NCI-H2196 (cell line): ENCODE data around the gene TUBGCP6.
A peak's percentile ranks its signal among the peaks of the same experiment; 100 is the strongest.

Source experiments
- DNase-seq: peaks from one replicate; lab custom pipeline; 2025; ENCODE audit not compliant: unreplicated experiment; lab: John Stamatoyannopoulos, UW

TUBGCP6 gene

GRCh38 chr22:50266994-50267393 is 22.2 kb upstream of the TUBGCP6 start:
- DNase-seq = no peak

- no peak for DNase-seq
Observed at GRCh38 chr22:50264946-50265669, 20.3 kb upstream of the TUBGCP6 start.

- DNase-seq = no peak
Observed at GRCh38 chr22:50264104-50264745, 19.4 kb upstream of the TUBGCP6 start.

GRCh38 chr22:50262973-50263617 is 18.3 kb upstream of the TUBGCP6 start:
- no peak for DNase-seq

GRCh38 chr22:50262460-50262911 is 17.7 kb upstream of the TUBGCP6 start:
- DNase-seq = no peak

- no peak for DNase-seq
Observed at GRCh38 chr22:50261615-50262459, 17.0 kb upstream of the TUBGCP6 start, which contains the start of gene MAPK12. Gene MAPK12, minus strand, starts transcription at chr22:50261683. Its CDS starts 174 bp downstream, at chr22:50261509.

GRCh38 chr22:50260801-50261614 is 16.2 kb upstream of the TUBGCP6 start:
- DNase-seq = peak; percentile 17

- no peak for DNase-seq
Observed at GRCh38 chr22:50260434-50260800, 15.6 kb upstream of the TUBGCP6 start.

- no peak for DNase-seq
Observed at GRCh38 chr22:50259302-50259701, 14.5 kb upstream of the TUBGCP6 start.

GRCh38 chr22:50258361-50259292 is 13.8 kb upstream of the TUBGCP6 start:
- DNase-seq = no peak

- no peak for DNase-seq
Observed at GRCh38 chr22:50257451-50258360, 12.9 kb upstream of the TUBGCP6 start.

- DNase-seq = no peak
Observed at GRCh38 chr22:50257041-50257440, 12.2 kb upstream of the TUBGCP6 start.

GRCh38 chr22:50256258-50256862 is 11.5 kb upstream of the TUBGCP6 start:
- DNase-seq = no peak

GRCh38 chr22:50255607-50256006 is 10.8 kb upstream of the TUBGCP6 start:
- DNase-seq = no peak

GRCh38 chr22:50255099-50255498 is 10.3 kb upstream of the TUBGCP6 start:
- no peak for DNase-seq

- no peak for DNase-seq
Observed at GRCh38 chr22:50253941-50254340, 9.1 kb upstream of the TUBGCP6 start.

GRCh38 chr22:50253046-50253915 is 8.5 kb upstream of the TUBGCP6 start:
- no peak for DNase-seq
